ENCODE results near the gene STX16. TPM values are rescaled to one million over a fixed set of nuclear protein-coding genes. Genes with fewer than 3 reads are reported as not detected.

Gene STX16
- total RNA-seq, 1 donor from 2014 or later: 87.5 TPM

- DNase-seq (ENCODE audit: low spot score in 2 of 2, unreplicated experiment in 2 of 2): peak; percentile 9 to 24
- Mint-ChIP-seq H3K9me3 (no peaks in the 10 kb centered on the region), H3K4me3 (no peak overlapping the region), H3K27me3 (ENCODE audit: low read depth) (peaks cover 1% of the 10 kb centered on the region), H3K27ac (peak overlapping the region; percentile 6), H3K36me3 (peaks cover 3% of the 10 kb centered on the region), H3K4me1 (no peaks in the 10 kb centered on the region)
- no peak for TF ChIP-seq CTCF (IDR thresholded peaks at IDR 0.05; ENCODE audit: unreplicated experiment)
These were observed 64.9 kb downstream of the STX16 start for GRCh38 chr20:58715801-58716475.

GRCh38 chr20:58716476-58717277, 65.6 kb downstream of the STX16 start:
- Mint-ChIP-seq H3K9me3 (no peaks in the 10 kb centered on the region), H3K27ac (no peak overlapping the region), H3K4me3 (no peak overlapping the region), H3K27me3 (ENCODE audit: low read depth) (peaks cover 6% of the 10 kb centered on the region), H3K4me1 (no peaks in the 10 kb centered on the region), H3K36me3 (peaks cover 3% of the 10 kb centered on the region)
- TF ChIP-seq CTCF (IDR thresholded peaks at IDR 0.05; ENCODE audit: unreplicated experiment): no peak
- peak; percentile 15 to 31 for DNase-seq (ENCODE audit: low spot score in 2 of 2, unreplicated experiment in 2 of 2)

DNA sequence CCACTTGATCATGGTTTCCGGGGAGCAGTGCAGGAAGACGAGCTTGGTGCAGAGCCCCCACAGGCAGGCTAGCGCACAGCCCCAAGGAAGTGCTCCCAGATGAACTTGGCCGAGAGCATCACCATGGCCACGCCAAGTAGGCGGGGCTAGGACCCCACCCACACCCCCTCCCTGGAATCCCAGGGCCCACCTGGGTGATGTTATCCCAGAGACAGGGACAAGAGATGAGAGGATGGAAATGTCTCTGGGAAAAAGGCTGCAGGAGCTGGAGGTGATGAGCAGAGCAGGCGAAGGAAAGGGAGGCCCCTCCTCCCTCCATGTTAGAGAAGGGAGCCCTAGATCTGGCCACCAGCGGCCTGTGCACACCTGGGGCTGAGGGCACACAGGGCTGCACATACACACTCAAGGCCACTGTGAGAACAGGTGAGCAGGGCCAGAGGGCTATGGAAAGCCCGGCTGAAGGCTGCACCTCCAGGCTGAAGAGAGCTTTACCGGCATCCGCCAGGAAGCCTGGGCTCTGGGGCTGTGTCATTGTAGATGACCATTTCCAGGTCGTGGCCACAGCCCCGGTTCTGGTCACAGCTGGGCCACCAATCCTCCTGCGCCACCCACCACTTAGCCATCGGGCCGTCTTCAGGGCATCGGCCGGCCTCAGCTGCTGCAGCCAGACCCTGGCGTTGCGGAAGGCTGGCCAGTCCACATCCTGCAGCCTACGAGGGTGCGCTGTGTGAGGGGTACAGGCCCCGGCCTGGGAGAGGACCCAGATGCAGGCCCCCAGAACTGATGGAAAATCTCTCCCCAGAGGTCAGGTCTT, 66.4 kb downstream of the STX16 start:
- Mint-ChIP-seq H3K4me3 (no peak overlapping the region), H3K4me1 (no peaks in the 10 kb centered on the region), H3K27ac (no peak overlapping the region), H3K9me3 (no peaks in the 10 kb centered on the region), H3K36me3 (peaks cover 3% of the 10 kb centered on the region), H3K27me3 (ENCODE audit: low read depth) (peaks cover 13% of the 10 kb centered on the region)
- no peak for TF ChIP-seq CTCF (IDR thresholded peaks at IDR 0.05; ENCODE audit: unreplicated experiment)
- peak; percentile 15 to 36 for DNase-seq (ENCODE audit: low spot score in 2 of 2, unreplicated experiment in 2 of 2)

- peak; percentile 17 to 24 for DNase-seq (ENCODE audit: low spot score in 2 of 2, unreplicated experiment in 2 of 2)
- H3K36me3 Mint-ChIP-seq: peaks cover 3% of the 10 kb centered on the region
- no peaks in the 10 kb centered on the region for H3K9me3 Mint-ChIP-seq
- H3K4me1 Mint-ChIP-seq: no peaks in the 10 kb centered on the region
- TF ChIP-seq CTCF (IDR thresholded peaks at IDR 0.05; ENCODE audit: unreplicated experiment): no peak
- H3K4me3 Mint-ChIP-seq: no peak overlapping the region
- no peak overlapping the region for H3K27ac Mint-ChIP-seq
- H3K27me3 Mint-ChIP-seq (ENCODE audit: low read depth): peaks cover 19% of the 10 kb centered on the region
These were observed 67.1 kb downstream of the STX16 start for GRCh38 chr20:58718121-58718563.

GRCh38 chr20:58718729-58719128, 67.6 kb downstream of the STX16 start:
- Mint-ChIP-seq H3K9me3 (no peaks in the 10 kb centered on the region), H3K36me3 (peaks cover 2% of the 10 kb centered on the region), H3K4me3 (no peak overlapping the region), H3K27ac (no peak overlapping the region), H3K4me1 (no peaks in the 10 kb centered on the region), H3K27me3 (ENCODE audit: low read depth) (peaks cover 25% of the 10 kb centered on the region)
- DNase-seq (ENCODE audit: low spot score in 2 of 2, unreplicated experiment in 2 of 2): peak in 1 of 2 experiments; percentile 16
- no peak for TF ChIP-seq CTCF (IDR thresholded peaks at IDR 0.05; ENCODE audit: unreplicated experiment)
